HG03354 (cell line): ENCODE results near the gene KBTBD13.

Source experiments
- ATAC-seq: cut with Tn5 transposase; IDR thresholded peaks from one replicate; pipeline ENCODE4 v1.9.1; 2021; ENCODE audit warnings: mild to moderate bottlenecking; ENCODE audit not compliant: unreplicated experiment, poor library complexity, severe bottlenecking

The KBTBD13 gene

DNA sequence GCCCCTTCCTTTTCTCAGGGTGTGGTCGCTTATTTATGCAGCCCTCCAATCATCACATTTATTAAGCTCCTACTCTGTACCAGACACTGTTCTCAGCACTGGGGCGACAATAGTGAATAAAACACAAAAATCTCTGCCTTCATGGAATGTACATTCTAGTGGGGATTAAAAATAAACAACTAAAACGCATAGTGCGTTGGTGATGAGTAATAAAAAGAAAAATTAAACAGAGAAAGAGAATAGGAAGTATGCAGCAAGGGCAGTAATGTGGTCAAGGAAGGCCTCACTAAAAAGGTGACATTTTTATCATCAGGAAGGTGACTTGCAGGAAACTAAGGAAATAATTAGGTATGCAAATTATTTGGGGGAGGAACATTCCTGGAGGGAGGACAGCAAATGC, 26.3 kb upstream of the KBTBD13 start:
- ATAC-seq, result no peak

DNA sequence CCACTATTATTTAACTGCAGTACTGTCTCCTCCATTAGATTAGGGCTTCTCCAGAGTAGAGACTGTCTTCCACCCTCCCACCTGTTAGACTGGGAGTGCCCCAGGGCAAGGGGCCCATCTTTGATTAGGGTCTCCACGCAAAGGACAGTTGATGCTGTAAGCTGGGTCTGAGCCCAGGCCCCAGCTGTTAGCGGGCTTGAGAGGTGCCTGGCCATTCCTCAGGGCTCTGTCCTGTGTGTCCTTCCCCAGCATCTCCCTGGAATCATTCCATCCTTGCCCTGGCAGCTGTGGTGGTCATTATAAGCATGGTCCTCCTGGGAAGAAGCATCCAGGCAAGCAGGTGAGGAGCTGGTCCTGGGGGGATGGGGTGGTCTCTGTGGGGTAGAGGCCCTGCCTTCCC, 25.3 kb upstream of the KBTBD13 start:
- ATAC-seq, result no peak

DNA sequence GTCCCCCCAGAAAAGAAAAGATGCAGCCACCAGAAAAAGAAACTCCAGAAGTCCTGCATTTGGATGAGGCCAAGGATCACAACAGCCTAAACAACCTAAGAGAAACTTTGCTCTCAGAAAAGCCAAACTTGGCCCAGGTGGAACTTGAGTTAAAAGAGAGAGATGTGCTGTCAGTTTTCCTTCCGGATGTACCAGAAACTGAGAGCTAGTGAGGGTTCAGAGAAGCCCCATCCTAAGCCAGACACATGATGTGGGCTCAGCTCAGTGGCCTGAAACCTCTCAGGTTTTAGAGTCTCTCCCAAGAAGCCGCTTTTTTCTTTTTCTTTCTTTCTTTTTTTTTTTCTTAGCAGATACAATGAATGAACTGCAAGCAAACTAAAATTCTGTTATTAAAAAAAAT, 23.6 kb upstream of the KBTBD13 start:
- no peak for ATAC-seq

DNA sequence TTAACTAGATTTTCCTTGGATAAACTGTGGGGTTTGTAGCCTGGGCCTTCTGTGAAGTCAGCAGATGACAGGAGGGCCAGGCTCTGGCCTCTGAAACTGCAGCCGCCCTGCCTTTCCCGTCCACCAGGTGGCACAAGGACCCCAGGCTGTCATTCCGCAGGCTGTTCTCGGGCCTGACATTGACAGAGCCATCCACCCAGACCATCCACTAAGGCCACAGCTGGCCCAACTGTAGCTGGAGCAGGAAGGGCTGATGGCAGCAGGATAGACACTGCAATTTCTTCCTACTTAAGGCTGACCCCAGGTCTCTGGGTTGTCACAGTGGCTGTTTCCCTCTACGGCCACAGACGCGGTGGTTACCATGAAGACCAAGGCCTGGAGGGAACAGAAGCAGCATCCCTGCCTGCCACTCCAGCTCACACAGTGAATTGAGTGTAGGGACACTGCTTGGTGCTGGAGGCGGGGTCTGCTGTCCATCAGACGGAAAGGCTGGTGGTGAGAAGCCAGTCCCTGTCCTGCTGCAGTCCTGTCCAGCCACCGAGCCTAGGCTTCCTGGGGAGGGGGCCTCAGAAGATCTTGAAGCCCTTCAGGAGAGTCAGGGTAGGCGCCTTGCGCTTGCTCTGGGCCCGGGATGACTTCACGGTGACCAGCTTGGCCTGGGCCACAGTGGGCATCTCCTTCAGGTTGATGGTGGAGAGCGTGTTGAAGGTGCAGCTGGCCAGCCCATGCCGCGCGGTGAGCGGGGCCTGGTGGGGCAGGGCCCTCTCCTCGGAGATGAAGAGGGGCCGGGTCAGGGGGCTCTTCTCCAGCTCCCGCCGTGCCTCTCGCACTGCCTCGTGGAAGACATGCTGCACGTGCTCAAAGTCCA, 22.0 kb upstream of the KBTBD13 start:
- ATAC-seq, result peak; percentile 50

DNA sequence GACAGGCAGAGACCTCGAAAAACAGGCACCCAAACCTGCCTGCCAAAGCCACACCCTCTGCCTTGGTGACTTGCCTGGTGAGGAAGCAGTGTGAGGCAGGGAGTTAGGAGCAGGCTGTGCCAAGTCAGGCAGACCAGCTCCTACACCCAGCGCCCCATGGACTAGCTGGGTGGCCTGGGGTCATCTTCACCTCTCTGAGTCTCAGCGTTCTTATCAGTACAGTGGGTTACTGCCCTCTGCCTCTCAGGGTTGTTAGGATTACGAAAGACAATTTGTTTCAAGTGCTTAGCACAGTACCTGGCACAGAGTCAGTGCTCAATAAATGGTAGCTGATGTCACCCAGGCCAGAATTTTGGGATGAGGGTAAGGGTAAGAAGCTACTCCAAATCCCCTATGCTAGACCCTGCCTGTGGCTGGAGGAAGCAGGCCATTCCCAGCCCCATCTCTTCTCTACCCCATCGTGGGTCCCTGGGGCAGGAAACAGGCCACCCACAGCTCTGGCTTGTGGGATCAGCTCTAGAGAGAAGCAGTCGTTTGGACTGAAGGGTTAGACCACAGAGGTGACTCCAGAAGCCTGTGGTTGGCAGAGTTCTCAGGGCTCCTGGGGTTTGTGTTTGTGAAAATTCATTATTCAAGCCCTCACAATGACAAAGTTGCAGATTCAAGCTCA, 21.2 kb upstream of the KBTBD13 start:
- ATAC-seq, result no peak

DNA sequence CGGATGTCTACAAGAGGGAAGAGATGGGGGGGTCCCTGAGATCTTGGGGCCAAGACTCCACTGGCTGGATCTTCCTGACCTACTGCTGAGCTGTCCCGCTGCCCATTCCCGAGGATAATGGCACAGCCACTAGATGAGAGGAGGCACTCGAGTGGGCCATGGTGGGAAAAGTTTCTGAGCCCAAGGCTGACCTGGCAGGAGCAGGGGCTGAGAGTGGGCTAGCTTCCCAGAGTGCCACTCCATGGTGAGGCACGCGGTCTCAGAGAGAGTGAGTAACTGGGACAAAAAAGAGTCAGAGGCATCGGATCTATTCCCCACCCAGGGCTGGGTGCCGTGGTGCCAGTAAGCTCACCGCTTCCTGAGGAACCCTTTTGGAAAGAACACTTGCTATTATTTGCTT, 20.4 kb upstream of the KBTBD13 start:
- ATAC-seq, result no peak

DNA sequence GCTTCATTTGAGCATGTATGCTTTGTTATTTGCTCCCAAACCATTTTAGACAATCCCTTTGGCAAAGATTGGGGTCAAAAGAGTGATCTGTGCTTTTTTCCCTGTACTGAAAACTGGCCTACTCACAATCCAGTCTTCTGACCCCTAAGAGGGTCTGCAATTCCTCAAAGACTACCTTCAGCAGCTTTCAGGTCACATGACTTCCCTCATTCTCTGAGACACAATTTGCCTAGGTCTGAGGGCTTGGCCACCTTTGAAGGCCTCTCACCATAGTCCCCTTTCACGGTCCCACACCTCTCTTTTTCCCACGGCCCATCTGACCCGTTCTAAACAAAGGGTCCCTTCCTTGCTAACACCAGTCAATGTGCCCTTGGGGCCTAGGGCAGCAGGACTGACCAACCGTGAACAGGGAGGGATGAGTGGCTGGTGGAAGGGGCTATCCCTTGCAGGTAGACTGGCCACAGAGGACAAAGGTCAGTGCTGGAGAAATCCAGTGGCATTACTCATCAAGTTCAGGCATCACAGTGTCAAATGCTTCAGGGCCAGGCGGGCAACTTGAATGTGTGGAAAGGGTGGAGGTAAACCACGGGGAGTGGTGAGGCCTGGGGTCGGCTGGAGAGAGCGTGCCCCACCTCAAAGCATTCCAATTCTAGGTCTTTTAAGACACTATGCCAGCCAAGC, 19.5 kb upstream of the KBTBD13 start:
- no peak for ATAC-seq

DNA sequence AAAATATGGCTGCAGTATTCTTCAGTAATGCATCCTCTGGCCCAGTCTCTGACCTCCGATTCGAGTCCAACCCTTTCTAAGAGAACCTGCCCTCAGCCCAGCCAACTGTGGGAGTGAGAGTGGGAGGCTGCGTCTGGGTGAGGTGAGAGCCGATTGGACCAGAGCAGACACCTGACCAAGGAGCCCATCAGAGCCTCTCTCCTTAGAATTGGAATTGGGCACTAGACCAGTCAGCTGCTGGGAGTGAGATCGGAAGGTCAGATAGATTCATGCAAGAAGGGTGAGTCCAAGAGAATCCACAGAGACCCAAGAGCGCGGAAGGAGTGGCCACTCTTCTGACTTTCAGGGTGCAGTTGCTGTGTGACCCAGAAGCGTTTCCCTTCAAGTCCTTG, 19.0 kb upstream of the KBTBD13 start:
- no peak for ATAC-seq

DNA sequence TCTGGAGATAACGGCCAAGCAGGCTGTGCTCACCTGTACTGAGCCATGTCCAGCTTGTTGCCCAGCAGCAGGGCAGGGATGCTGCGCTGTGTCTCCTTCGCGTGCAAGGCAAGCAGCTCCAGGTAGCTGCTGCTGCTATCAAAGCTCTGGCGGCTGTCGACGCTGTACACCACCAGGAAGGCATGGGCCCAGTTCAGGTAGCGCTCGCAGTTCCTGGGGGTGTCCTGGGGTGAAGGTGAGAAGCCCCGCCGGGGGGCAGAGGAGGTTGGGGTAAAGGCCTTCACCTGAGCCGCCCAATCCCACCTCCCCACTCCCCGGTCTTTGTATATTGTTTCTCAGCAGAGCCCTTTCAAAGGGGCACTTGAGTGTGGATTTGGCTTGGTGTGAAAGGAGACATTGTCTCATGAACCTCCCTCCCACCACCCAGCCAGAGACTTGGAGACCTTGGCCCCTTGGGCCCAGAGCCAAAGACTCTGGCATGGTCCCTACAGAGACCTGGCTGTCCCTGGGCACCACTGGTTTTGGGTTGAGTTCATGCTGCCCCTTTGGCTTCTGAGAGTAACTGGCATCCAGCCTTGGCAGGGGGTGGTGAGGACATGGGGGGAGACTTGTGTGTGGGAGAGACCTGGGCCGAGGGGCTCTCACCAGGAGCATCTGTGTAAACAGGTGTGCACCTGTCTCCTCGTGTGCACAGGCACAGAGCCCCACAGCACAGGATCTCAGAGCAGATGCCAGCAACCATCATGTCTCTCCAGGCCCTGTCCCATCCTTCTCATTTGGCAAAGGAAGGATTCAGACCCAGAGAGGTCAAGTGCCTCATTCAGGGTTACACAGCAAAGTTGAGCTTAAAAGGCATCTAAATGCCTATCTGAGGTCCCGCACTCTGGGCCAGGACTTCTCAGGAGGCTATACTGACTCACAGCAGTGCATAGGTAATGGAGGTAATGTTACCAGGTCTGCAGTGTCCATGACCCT, 17.9 kb upstream of the KBTBD13 start:
- no peak for ATAC-seq

DNA sequence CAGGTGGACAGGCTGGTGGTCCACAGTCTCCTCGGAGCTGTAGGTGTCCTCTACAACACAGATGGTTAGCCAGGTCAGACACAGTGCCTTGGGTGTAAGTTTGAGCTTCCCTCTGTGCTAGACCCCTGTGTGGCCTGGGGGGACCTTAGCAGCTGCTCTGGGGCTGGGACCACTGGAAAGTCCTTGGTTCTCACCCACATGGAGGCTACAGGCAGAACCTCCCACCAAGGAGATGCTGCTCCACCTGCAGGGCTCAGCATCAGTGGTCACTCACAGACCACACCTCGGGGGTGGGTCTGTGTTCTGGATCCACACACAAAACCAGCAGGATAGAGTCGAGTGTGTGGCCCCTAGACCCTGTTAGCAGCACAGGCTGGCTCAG, 17.2 kb upstream of the KBTBD13 start:
- no peak for ATAC-seq

DNA sequence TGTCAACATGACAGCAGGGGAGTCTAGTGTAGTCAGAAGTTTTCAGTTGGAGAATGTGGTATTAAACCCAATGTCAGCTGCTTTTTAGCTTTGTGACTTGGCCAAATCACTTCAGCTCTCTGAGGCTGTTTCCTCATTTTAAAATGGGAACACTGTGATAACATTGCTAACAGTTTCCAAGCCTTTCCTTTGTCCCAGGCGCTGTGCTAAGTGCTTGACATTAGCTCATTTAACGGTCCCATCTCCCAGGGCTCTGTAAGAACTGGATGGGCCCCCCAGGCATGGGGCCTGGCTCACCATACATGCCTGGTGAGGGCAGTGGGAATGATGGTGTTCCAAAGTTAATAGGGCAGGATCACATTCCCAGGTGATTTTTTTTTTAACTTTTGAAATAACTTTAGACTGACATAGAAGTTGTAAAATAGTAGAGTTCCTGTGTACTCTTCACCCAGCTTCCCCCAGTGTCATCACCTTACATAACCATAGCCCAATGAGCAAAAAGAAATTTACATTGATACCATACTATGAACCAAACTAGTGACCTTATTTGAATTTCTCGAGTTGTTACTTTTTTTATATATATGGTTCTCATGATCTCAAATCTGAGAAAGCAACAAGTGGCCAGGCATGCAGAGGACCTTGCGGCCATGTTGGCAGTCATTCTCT, 16.5 kb upstream of the KBTBD13 start:
- ATAC-seq, result no peak

DNA sequence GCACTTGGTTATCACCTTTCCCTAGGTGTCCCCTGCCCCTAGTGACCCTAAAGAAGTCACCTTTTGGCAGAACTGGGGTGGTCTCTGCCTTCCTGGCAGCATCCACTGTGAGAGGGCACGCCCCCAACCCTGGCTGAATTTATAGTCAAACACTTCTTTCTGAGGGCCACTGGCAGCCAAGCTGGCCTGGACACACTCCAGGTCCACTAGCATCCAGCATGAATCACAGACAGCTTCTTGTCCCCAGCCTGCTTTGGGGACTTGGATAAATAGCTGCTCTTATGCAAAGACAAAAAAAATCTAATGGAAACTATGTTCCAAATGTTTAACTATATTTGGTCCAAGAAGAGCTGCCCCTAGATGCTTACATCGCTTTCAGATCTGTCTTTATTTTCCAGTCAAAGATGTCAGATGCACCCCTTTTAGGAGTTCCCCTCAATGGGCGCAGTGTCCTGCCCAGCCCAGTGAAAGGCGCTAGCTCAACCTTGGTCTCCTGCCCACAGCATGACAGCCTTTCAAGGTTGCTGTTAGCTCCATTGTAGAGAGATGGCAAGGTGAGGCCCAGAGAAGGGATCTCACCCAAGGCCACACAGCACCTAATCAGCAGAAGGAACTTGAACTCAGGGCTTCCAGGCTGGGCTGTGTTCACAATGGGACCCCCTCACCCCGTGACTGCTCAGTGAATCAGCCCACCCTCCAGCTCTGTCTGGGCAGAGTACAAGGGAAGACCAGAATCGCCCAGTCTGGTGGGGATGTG, 15.7 kb upstream of the KBTBD13 start:
- no peak for ATAC-seq

DNA sequence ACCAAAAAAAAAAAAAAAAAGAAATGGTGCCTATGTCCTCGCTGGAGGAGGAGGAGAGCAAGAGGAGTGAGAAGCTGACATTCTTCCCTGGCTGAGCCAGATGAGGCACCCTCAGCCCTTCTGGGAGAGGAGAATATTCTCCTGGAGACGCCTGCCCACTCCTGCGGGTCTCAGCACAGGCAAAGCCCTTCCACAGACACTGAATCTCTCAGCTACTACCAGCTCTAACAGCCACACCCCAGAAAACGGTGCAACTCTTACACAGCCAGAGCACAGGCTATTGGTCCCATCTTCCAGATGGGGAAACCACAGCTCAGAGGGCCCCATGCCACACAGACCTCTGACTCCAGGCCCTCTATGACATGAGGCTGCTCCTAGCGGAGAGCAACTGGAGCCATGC, 14.5 kb upstream of the KBTBD13 start:
- ATAC-seq, result no peak

DNA sequence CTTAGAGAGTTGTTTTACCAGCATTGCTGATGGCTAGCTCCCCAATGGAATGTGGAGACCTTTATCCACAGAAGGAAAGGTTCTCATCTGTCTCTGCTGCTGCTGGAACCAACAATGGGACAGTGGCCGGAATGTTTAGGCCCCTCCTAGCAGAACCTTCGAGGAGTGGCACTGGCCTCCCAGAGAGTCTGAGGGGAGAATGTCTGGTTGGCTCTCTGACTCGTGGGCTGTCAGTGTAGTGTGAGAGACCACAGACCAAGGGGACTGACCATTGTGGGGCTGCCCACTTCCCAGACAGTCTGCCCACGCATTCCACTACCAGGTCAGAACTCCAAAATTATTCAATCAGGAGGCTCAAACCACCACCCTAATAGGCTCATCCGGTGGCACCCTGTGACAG, 13.8 kb upstream of the KBTBD13 start:
- no peak for ATAC-seq

DNA sequence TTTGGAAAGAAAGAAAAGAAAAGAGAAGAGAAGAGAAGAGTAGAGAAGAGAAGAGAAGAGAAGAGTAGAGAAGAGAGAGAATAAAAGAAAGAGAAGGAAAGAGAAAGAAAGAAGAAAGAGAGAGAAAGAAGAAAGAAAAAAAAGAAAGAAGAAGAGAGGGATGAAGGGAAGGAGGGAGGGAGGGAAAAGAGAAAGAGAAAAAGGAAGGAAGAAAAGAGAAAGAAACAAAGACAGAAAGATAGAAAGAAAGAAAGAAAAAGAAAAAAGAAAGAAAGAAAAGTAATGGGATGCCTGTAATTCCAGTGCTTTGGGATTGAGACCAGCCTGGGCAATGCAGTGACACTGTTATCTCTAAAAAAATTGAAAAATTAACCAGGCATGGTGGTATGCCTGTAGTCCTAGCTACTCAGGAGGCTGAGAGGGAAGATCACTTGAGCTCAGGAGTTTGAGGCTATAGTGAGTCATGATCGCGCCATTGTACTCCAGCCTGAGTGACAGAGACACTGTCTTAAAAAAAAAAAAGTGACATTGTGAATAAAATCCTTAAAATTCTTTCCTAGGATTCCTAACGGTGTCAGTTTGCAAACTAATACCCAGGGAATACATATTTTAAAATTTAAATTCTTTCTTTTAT, 10.4 kb upstream of the KBTBD13 start:
- ATAC-seq, result no peak

DNA sequence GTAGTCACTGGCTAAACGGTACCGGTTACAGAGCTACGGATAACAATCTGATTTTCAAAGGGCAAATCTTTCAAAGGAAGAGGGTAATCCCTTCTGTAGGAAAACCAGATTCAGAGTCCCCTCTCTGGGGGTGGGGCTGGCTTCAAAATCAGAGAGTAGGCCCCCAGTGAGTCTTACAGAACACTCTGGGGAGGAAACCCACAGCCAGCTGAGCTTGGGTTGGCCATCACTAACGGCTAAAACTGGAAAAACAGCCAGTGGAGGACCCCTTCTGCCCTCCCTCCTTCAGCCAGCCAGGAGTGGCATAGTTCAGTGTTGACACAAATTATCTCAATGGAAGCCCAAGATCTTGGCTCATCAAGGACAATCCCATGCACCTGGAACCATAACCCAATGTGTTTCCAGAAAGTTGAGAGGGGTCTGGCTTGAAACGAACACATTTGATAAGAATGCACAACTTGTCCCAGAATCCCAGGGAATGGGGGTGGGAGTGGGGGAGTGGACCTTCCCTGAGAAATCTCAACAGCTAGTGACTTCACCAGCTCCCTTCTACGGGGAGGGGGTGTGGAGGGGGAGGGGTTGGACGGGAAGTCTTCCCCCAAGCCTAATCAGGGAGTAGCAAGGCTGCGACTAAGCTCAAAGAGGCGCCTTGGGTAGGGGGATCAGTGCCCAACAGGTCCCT, 9.8 kb upstream of the KBTBD13 start:
- no peak for ATAC-seq

DNA sequence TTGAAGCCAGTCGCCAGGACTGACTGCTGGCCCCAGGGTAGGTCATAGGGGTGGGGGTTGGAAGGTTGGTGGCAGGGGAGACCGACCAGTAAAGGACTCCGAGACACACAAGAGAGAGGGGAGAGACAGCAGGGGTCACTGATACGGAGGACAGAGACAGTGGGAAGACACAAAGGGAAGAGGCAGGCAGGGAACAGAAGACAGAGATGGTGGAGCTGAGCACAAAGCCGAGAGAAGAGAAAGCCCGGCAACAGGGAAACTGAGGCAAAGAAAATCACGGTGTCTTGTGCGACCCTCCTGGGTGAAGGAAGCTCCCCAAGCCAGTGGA, 9.3 kb upstream of the KBTBD13 start:
- ATAC-seq, result no peak
